NOMO-1 treated with dmso at 0.1 percent for 144 hours (cell line): ENCODE measurements around the gene ITPRIPL2.

ENCODE experiments used
- DNase-seq: peaks from one replicate; lab custom pipeline; 2025; ENCODE audit not compliant: unreplicated experiment; lab: John Stamatoyannopoulos, UW

ITPRIPL2 gene

DNA sequence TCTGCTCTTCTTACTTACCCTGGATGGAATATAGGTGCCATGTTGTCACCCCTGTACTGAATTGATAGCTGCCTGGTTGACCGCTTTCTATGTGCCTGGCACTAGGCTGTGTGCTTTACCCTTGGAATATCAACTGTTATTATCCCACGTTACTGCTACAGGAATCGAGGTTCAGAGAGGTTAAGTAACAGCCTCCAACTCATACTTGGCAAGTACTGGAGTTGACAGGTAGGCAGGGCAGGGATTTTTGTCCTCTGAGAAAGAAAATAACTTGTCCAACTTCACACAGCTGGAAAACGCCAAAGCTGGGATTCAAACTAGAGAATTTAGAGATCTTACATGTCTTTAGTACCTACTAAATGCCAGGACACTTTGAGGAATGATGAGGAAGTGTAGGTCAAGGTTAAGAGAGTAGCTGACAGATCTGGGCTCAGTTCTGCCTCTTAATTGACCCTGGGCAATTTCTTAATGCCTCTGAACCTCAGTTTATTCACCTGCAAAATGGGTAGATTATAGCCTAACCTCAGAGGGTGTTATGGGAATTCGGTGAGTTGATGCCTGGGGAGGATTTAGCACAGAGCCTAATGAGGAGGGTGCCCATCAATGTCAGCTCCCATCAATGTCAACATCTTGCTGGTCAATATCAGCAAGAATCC, 25.8 kb downstream of the ITPRIPL2 start:
- no peak for DNase-seq

- DNase-seq: no peak
Observed at GRCh38 chr16:19140396-19140795, 26.6 kb downstream of the ITPRIPL2 start.

DNA sequence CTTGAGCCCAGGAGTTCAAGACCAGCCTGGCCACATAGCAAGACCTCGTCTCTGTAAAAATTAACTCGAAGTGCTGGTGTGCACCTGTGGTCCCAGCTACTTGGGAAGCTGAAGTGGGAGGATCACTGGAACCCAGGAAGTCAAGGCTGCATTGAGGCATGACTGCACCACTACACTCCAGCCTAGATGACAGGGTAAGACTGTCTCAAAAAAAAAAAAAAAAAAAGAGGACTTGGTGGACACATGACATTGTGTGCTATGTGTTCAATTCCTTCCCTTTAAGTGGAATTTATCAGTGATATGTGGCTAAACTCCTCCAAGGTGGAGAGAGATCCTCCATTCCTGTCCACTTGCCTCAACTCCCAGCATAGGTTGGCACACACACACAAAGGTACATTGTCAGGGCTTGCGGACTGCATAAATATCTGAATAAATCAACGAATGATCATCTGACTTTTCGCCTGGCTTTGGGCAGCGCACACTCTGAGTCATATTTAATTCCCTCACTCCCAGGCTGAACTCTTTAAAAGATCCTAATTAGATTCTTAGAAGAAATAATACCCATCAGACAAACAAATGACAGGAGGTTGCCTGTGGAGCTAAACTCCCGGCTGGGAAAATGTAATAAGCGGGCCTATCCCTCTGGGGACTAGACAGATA, 29.3 kb downstream of the ITPRIPL2 start:
- no peak for DNase-seq

GRCh38 chr16:19143599-19143956, 29.8 kb downstream of the ITPRIPL2 start:
- no peak for DNase-seq

DNA sequence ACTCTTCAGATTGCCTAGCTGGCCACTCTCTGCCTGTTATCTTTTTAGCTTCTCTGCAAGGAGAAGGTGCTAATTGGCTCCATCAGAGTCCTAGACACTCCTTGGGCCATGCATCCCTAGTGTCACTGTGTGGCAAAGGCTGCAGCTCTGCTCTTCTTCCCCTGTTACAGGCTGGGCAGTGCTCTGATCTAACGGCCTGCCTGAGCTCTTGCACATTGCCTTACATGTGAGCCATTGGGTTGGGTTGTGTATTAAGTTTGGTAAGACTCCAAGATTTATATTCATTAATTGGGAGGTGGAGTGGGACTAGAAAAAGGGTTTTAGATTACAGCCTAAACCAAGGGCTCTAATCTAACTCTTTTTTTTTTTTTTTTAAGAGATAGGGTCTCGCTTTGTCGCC, 31.2 kb downstream of the ITPRIPL2 start:
- DNase-seq: no peak

DNA sequence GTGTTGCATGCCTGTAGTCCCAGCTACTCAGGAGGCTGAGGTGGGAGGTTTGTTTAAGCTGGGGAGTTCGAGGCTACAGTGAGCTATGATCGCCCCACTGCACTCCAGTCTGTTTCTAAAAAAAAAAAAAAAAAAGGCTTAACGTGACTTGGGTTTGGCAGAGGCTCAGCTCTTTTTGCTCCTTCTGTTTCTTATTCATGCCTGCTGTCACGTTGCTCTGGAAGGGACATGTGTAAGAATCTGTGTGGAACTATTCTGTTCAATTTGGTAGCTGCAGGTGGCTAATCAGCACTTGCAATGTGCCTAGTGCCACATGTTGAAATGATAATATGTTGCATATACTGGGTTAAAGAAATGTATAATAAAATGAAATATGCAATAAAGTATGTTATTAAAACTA, 33.4 kb downstream of the ITPRIPL2 start:
- DNase-seq: no peak

DNA sequence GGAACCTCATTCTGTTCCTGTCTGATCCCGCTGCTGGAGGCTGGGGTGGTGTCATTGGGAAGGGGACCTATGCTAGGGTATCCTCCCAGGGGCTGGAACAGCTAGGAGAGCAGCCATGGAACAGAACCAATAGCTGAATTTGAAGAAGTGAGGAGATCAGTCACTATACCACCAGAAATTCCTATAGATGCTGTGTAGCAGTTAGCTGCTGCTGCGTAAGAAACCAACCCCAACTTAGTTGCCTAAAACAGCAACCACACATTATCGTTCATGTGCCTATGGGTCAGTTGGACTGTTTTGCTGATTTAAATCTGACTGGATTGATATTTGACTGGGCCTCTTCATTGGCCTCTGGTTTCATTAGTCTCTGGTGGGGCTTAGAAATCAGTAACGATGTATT, 33.9 kb downstream of the ITPRIPL2 start:
- no peak for DNase-seq

DNA sequence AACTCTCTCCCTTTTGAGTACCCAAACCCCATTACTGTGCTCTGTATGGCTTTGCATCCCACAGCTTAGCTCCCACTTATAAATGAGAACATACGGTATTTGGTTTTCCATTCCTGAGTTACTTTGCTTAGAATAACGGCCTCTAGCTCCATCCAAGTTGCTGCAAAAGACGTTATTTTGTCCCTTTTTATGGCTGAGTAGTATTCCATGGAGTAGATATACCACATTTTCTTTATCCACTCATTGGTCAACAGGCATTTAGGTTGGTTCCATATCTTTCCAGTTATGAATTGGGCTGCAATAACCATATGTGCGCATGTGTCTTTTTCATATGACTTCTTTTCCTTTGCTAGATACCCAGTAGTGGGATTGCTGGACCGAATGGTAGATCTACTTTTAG, 34.4 kb downstream of the ITPRIPL2 start:
- no peak for DNase-seq

DNA sequence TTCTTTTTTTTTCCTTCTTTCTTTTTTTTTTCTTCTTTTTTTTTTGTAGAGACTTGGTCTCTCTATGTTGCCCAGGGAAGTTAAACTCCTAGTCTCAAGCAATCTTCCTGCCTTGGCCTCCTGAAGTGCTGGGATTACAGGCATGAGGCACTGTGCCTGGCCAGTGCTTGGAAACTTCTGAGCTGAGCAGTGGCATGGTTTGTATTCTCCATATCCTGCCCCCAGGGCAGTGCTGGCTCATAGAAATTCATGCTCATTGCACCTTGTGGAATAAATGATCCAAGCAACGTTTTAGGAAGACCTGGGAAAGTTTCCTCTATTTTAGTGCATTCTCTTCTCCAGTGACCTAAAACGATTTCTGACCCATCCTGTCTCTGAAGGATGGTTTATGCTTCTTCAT, 37.5 kb downstream of the ITPRIPL2 start:
- no peak for DNase-seq

DNA sequence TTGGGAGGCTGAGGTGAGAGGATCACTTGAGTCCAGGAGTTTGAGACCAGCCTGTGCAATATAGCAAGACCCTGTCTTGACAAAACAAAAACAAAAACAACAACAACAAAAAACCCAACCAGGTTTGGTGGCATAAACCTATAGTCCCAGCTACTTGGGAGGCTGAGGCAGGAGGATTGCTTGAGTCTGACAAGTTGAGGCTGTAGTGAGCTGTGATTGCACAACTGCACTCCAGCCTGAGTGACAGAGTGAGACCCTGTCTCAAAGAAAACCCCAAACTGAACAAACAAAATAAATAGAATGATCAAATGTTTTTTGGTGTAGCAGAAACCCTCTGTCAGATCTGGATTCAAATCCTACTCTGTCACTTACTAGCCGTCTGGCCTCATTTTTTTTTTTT, 38.3 kb downstream of the ITPRIPL2 start:
- DNase-seq: no peak

- DNase-seq: no peak
Observed at GRCh38 chr16:19153876-19154275, 40.1 kb downstream of the ITPRIPL2 start.

DNA sequence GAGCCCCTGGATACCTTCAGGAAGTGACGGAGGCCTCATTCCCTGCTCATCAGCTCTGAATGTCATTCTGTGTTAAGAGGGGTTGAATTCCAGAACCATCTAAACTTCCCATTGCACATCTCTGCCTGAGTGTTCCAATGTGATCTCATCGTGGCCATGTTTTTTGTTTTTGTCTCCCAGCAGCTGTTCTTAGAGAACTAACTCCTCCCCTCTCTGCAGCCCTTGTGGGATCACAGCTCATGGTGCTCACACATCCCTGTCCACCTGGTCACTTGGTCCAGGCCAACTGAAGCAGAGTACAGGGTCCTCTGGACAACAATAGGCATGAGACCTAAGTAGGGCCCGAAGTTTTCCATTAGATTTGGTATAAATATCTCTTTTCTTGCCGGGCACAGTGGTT, 48.3 kb downstream of the ITPRIPL2 start:
- no peak for DNase-seq

DNA sequence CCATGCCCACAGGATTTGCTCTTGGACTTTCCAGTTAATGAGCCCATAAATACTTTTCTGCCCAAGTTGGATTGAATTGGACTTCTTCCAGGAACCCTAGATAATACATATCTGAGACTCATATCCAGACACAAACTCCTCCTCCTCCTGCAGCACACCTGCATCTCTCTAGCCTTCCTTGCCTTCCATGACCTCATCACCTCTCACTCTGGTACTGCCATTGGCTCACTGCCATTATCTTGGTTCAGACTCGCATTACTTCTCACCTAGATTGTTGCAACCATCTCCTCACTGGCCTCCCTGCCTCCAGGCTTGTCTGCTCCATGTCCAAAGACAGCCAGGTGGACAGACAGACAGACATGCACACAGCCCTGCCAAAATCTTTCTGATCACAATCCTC, 49.5 kb downstream of the ITPRIPL2 start:
- no peak for DNase-seq

DNA sequence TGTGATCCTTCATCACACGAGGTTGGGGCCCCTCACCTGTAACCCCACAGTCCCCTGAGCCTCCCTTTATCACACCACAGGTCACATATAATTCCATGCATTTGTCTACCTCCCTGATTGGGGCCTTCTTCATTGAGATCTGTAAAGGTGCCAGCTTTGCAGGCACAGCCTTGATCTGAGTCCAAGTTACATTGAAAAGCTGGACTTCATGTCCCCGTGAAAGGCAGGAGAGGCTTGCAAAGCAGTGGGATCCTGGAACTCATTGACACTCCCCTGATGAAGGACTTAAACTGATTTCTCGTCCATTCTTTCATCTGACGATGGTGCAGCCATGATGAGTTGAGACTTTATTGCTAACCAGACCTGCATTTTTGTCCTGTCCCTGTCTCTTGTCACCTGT, 50.5 kb downstream of the ITPRIPL2 start:
- DNase-seq: no peak

GRCh38 chr16:19165101-19165500, 51.3 kb downstream of the ITPRIPL2 start:
- no peak for DNase-seq

GRCh38 chr16:19166500-19166899, 52.7 kb downstream of the ITPRIPL2 start:
- DNase-seq: no peak

- DNase-seq: peak; percentile 90
Observed at GRCh38 chr16:19167710-19168370, 54.1 kb downstream of the ITPRIPL2 start, which contains the start of gene SYT17. Gene SYT17 (plus strand): TSS chr16:19168240. CDS start chr16:19168647, 407 bp downstream.

- peak; percentile 22 for DNase-seq
Observed at GRCh38 chr16:19168371-19169081, 54.8 kb downstream of the ITPRIPL2 start.

DNA sequence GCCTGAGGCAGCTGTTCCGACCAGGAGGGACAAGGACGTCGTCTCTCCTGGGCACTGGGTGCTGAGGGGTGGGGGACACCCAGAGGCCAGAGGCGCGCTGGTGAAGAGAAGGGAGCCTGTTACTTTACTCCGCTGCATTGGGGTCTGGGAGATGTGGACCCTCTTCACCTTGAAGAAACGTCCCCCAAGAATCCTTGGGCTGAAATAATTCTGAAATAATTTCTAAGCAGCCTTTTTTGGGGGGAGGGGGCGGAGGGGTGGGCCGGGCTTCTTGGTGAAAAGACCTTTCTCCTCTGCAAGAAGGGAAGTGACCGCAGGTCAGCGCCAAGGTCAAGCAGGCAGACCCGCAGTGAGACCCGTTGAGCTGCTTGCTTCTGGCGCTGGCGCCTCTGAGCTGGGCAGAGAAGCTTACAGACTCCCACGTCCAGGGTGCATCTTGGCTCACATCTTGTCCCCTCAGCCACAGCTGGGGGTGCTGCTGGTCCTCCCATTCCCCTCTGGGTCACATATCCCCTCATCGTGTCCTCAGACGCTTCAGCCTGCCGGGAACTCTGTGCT, 55.4 kb downstream of the ITPRIPL2 start:
- DNase-seq: no peak

DNA sequence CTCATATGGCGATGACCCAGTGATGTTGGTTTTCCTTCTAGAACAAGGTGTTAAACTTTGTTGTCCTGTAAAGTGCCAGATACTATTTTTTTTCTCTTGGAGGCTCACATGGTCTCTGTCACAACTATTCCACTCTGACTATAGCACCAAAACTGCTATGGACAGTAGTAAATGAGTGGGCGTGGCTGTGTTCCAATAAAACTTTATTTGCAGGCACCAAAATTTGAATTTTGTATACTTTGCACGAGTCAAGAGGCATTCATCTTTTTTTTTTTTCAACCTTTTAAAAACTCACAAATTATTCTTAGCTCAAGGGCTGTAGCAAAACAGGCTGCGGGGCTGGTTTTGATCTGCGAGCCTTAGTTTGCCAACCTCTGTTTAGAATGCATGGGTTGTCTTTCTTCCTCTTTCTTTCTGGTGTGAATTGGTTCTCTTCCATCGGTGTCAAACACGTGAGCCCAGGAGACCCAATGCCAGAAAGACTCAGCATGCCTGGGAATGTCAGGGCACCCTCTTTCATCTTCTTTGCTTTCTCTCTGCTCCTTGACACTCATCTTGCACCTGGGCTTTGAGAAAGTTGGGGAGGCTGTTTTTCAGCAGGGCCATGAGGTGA, 56.4 kb downstream of the ITPRIPL2 start:
- no peak for DNase-seq
